RPMI7951 (cell line): ENCODE measurements around the gene ETV5. TPM values are rescaled to one million over a fixed set of nuclear protein-coding genes. Genes with fewer than 3 reads are reported as not detected.

Source experiments
- DNase-seq: peaks from one replicate; pipeline ENCODE4 v3.0.0-alpha.2; 2012; ENCODE audit warnings: low read depth
- total RNA-seq: library from RNA; depleted of rRNA; stranded (reverse); fragments of >200 nt; shearing (Covaris generic); gene quantifications from 2 replicates; pipeline ENCODE4 v1.2.3, GENCODE V29; 2014; rRNA removed

Gene ETV5
- total RNA-seq: 81.2 and 96.5 TPM in 2 replicates

DNA sequence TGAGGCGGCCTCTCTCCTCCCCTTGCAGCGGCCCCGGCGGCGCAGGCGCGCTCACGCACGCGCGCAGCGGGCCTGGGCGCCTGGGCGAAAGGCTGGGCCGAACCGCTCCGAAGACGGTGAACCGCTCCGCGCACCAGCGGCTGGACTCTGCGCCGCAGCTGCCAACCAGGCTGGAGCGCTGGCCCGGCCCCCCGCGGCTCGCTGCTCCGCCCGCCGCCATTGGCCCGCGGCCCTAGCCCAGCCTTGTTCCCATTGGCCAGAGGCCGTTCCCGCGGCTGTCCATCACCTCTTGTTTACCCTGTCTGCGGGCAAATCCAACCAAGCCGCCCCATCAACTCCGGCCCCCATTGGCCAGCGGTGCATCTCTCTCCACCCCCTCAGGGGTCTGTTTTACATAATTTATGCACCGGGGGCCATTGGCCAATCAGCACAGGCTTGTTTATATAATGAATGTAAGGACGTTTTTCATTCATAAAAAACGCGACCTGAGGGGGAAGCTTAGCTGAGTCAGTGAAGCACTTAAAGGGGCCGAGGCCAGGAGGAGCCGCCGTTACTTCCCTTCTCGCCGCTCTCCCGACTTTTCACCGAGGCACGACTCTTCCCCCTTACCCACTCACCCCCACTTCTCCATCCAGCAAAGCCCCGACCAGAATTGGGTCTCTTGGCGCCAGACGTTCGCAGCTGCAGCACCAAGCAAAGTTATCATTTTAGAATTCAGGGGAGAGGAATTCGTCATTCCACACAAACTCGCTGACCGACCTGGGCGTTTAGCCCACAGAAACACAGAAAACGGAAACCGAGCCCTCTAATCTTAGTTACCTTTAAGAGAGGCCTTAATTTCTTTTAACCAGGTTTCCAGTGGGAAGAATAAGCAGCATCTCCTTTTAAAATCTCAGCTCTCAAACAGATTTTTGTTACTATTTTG, at the start of gene ETV5:
Gene ETV5, minus strand, starts transcription at position 149 of the 925 bp plus-strand sequence. CDS start 3,221 bp downstream, outside the sequence.
- DNase-seq: peak; percentile 100

DNA sequence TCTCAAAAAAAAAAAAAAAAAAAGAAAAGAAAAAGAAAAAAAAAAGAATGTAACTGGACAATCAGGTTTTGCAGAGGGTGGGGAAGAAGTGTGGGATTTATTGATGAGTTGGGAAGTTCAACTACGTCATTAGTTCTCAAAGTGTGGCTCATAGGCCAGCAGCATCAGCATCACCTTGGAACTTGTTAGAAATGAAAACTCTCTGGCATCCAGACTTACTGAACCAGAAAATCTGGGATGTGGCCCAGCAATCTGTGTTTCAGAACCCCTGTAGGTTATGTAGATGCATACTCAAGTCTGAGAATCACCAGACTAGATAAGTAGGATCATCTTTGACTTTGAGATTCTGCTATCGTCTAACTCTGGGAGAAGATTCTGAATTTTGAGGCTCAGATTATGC, 45.8 kb upstream of the ETV5 start:
- DNase-seq: no peak

DNA sequence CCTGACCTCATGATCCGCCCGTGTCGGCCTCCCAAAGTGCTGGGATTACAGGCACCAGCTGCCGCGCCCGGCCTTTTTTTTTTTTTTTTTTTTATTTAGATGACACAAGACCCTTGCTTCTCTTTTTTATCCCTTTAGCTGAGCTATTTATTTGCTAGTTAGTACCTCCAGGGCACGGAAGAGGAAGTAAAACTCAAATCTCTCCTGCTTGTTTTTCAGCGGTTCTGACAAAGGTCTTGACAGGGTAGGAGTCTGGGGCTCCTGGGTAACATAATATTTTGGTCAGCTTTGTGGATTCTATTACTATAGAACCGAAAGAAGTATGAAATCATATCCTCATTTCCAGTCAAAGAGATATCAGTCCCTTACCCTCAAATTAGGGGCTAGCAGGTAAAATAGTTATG, 44.0 kb upstream of the ETV5 start:
- DNase-seq: no peak

DNA sequence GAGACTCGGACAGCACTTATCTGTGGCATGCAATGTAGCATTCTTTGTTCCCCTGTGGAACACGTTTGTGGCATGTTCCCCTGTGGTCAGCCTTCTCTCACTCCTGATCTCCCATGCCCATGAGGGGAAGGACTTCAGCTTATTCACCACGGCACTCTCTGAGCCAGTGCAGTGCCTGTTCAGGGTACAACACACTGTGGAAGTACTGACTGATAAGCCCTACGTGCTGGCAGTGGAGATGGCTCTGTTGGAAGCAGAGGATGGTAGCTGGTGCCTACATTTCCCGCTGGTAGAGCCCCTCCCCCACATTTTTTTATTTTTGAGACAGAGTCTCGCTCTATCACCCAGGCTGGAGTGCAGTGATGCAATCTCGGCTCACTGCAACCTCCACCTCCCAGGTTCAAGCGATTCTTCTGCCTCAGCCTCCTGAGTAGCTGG, 43.5 kb upstream of the ETV5 start:
- no peak for DNase-seq

DNA sequence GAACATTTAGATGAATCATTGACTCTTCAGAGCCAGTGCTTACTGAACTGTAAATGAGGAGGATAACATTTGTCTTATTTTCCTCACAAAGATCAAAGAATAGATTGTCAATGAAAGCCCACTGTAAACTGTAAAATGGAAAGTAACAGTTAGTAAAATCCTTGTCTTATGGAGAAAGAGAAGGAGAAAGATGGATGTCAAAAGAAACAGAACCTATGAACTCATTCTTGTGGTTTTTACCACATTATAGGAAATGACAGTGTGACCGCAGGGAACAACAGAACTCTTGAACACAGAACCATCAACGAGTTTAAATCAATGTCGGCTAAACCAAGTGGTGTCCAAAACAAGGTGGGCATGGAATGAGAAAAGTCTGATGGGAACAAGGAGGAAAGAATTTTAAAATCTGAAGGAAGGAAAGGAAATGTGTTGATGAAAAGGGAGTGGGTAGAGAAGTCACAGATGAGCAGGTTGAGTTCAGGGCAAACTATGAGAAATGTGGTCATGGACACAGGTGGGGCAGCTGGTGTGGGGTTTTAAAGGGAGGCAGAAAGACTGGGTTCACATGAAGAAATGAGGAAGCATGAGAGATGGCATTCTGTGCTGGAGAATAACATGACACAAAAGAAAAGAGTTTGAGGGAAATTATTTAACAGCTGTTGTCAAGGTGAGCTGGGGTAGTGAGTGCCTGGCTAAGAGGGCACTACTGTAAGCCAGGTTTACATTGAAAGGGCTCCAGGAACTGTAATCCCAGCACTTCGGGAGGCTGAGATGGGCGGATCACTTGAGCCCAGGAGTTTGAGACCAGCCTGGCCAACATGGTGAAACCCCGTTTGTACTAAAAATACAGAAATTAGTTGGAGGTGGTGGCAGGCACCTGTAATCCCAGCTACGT, 42.4 kb upstream of the ETV5 start:
- peak; percentile 32 for DNase-seq

DNA sequence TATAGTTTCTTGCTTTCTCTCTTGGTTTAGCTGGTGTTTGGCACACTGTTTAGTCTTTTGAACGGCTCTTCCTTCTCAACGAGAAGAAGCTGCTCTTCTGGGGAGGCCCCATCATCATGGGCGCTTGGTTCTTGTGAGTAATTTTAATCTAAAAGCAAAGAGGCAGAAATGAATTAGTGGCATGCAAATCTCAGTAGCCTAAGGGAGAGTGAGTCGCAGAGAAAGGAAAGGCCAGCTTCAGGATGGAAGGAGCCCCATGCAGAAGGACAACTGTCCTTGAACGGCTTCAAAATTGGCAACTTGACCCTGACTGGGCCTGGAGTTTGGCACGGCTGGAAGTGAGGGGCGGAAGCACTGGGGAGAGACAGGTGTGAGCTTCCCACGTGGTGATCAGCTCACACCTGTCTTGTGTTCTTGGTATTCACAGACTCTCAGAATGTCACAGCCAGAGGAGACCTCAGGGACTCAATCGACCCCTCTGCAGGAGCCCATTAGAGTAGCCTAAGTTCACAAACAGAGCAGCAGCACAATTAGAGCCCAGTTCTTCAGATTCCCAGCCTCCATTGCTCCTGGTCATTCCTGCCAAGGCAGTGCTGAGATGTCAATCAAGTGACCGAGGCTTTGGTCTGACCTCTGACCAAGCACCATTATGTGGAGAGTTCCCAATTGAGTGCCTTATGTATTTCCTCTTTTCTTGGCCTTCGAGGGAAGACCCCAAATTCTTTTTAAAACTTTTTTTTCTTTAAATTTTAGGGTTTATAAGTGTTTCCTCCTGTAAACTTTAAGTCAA, 41.3 kb upstream of the ETV5 start:
- peak; percentile 19 for DNase-seq

DNA sequence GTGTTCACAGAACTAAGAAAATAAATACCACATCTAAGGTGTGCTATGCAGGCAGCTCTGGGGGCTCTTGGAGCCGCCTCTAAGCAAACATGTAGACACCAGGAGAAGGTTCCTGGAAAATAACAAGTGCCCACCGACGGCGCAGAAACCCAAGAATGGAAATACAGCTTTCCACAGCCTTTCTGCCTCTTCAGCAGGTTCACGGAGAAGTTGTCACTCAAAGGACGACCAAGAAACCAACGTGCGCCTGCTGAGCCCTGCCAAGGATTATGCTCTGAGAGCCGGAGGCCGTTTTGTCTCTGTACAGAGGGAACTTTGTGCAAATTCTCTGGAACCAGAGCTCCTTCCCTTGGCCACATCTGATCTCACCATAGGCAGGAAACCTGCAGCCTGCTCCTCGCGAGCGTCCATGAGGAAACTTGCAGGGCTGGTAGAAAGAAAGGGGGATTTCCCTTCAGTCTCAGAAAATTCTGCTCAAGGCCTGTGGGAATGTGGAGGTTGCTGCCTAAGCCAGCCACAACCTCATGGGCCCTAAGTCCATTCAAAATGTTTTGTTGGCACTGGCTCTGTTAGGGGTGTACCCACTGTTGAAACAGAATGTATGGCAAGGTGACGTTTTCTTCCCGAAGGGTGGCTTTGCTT, 40.6 kb upstream of the ETV5 start:
- DNase-seq: no peak

DNA sequence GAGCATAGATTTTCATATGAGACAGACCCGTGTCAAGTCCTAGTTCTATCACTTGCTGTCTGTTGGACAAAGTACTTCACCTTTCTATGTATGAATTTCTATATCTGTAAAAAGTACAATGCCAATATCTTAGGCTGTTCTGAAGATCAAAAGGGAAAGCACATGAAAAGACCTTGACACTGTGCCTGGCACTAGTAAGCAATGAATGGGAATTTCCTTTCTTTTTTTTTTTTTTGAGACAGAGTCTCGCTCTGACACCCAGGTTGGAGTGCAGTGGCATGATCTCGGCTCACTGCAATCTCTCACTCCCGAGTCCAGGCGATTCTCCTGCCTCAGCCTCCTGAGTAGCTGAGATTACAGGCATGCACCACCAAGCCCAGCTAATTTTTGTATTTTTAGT, 35.4 kb upstream of the ETV5 start:
- DNase-seq: no peak

DNA sequence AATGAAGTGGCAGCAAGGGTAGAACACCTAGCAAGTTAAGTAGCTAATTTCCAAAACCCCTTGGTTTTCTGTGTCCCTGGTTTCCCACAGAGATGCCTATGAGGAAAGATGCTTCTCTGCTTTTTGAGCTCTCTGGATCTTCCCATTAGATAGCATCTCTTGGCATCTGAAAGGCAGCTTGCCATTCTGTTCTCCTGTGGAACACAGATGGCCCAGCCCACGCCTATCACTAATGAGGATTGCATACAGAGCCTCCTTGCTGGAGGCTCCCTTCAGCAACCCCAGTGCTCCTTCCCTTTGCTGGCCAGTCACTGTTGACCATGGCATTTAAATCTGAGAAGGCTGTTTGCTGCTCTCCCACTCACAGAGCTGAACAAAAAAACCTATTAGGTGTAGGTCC, 34.4 kb upstream of the ETV5 start:
- DNase-seq: no peak

DNA sequence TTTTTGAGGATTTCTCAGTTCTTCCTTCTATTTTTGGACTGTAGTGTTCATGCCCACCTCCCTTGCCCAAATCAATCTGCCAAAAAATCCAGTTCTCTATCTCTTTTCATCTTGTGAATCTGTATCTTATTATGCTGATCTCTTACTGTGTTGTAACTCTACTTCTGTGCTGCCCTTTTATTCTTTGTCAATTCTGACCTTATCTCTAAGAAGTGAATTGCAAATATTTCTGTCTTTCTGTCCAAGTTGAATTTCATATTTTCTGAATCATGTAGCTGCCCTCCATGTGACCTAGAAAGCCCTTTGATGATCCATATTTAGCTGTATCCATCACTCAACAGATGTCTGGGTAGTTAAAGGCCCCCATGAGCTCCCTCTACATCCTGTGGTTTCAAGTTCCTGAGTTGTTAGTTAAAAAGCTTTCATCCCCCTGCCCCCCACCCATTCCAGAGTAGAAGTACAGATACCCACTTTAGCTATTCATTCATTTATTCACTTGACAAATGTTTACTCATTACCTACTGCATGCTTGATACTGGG, 33.6 kb upstream of the ETV5 start:
- DNase-seq: no peak

DNA sequence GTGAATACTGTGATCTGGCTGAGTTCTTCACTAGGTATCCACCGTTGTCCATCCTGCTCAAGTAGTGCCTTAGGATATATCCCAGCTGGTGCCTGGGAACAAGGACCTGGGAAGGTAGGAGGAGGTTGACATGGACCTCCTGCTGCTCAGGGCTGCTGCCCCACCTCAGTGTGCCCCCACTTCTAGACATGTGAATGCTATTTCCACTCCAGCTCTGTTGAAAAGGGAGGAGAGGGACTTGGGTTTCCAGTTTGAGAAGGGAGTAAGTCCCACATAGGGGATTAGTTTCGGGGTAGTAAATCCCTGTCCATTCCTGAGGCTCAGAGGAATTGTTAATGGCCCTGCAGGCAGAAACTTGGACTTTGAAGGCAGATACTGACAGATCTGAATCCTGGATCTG, 32.9 kb upstream of the ETV5 start:
- DNase-seq: no peak

DNA sequence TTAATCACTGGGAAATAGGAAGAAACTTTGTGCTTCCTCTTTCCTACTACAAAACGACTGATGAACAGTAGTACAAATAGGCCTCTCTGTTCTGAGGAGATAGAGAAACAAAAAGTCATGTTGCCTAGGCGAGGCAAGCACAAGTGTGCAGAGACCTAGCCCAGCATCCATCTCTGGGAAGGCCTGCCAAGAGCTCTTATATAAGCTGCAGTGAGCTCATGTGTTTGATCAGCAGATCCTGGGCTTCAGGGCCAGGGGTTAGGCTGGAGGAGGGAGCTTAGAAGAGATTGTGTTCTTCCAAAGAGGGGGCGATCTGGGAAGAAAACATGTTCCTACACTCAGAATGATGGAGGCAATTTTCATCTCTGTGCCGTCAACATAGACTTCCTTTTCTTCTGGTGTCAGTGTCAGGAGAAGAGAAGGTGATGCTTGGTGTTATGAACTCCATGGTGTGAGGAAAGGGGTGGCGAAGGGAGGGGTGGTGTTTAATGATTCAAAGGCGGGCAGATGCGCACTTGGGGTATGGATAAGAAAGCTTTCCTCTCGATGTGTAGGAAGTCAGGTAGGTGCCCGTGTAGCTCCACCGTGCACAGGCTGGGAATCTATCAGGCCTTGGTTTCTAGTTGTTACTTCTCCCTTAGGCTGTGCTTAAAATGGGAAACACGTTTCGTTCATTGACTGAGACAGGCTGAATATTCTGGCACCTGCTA, 29.5 kb upstream of the ETV5 start:
- DNase-seq: no peak

DNA sequence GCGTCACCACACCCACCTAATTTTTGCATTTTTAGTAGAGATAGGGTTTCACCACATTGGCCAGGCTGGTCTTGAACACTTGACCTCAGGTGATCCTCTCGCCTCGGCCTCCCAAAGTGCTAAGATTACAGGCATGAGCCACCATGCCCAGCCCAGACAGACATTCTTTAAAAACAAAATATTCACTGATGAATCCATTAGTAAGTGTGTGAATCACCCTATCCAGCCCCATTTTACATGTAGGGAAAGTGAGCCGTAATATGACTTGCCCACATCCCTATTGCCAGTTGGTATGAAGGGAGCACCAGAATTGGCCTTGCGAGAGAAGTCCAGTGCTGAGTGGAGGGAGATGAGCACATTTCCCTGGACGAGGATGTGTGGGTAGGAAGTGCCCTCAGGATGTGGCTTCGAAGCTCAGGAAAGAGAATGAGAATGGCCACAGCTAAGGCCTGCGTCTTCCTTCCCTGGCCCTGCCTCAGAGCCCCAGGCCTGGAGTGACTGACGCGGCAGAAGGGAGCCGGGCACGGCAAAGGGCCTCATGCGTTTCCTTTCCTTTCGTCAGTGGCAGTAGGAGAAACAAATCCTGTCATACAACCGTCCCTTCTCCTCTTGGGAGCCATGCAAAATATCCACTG, 28.3 kb upstream of the ETV5 start:
- DNase-seq: peak; percentile 52

DNA sequence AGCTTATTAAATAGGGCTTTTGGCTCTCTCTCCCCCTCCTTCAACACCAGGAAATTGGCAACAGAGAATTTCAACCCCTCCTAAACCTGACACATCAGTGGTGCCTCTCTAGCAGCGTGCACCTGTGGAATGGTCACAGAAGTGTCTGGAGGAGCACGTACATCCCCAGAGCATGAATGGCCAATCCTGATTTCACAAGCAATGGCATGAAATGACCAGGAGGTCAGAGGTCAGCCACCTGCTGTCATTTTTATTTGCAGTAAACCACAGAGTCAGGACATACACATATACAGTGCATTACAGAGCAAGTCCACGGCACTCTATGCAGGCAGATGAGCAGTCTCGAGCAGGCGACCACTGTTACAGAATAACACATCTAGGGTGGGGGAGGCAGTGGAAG, 25.1 kb upstream of the ETV5 start:
- DNase-seq: no peak

DNA sequence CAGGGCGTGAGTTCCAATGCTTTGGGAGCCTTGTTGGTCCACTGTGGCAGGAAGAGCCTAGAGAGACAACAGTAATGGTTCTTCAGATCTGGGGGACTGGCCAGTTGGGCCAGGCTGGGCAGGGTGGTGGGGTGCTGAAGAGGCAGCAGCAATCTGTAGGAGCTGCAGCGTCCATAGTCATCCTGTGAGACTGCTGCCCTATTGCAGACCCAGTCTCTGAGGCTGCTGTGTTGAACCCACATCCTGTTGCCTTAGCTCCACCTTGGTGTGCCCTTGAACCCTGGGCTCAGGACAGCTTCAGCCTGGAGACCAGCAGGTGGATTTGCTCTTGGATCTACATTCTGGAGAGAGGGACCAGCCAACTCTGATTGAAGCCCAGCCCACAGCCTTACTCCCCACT, 23.6 kb upstream of the ETV5 start:
- no peak for DNase-seq

DNA sequence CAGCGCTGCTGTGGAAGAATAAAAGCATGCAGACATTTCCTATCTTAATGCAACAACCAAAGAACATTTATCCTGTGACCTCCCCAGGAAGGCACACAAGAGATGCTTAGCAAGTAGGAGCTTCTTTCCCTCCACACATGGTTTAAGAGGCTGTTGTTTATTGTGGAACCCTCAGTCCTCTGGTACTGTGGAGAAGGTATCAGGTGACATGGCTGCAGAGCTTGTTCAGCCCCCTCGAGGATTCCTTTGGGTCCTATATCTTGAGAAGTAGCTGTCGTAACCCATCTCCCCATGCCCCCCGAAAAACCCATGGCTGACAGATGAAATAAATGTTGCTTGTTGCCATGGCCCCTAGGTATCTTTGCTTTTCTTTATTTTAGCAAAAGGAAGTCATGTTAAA, 20.3 kb upstream of the ETV5 start:
- DNase-seq: no peak

DNA sequence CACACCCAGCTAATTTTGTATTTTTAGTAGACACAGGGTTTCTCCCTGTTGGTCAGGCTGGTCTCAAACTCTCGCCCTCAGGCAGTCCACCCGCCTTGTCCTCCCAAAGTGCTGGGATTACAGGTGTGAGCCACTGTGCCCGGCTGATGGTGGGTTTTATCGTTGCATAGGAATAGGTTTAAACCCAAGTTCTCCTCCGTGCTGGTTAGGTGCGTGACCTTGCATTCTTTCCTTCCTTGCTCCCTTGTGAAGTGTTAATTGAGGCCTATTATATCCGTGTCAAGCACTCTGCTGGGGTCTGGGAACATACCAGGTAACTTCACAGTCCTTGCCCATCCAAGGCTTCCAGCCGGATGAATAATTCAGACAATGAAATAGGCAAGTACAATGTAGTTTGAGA, 19.3 kb upstream of the ETV5 start:
- no peak for DNase-seq

DNA sequence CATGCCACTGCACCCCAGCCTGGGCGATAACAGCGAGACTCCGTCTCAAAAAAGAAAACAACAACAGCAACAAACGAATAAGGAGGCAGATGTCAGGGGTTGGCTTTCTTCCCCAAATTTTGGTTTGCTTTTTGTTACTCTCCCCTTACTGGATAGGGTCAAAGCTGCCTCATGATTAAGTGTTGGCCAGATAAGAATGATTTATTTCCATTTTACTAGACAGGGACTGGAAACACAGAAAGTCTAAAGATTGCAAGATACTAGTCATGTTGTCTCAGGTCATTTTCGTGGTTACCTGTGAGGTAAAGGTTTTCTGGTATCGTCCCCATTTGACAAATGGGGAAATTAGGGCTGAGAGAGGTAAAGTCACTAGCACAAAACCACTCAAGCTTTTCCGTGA, 18.6 kb upstream of the ETV5 start:
- no peak for DNase-seq

DNA sequence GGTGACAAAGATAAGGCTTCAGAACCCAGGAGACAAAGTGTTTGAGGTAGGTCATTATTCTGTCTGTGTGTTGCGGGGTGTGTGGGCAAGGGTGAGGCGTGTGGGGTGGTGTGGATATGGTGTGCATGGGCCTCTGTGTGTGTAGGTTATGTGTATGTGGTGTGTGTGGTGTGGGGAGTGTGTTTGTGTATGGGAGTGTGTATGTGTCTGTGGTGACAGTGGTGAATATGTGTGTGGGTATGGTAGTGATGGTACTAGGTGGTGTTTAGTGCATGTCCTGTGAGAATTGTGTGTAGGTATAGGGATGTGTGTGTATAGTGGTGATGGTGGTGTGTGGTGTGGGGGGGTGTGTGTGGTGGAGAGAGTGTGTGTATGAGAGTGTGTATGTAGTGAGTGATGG, 16.2 kb upstream of the ETV5 start:
- no peak for DNase-seq

DNA sequence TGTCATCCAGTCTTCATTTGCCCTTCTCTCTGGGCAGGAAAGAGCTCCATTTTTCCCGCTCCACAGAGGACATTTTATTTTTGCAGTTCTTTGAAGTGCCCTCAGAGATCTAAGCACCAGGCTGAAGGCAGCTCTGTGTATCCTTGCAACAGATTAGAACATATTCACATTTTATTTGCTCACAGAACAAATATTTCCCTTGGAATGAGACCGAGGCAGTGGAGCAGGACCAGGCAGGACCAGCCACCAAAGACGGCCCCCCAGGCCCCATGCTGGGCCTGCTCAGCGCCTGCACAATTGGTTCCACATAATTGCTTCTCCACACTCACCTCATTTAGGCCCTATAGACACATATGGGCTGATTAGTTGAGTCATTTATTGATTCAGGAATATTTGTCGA, 15.7 kb upstream of the ETV5 start:
- no peak for DNase-seq
